OCI-LY7 (cell line): ENCODE data around the gene STK16.

ENCODE experiments used
- EZH2phosphoT487 ChIP-seq: fragments of 200-600 bp; sonication (generic); IDR thresholded peaks from 2 replicates; pipeline ENCODE4 v1.6.1; 2018; ENCODE audit warnings: low read depth, borderline replicate concordance, mild to moderate bottlenecking, mixed run types, antibody characterized with exemption, low read length, moderate library complexity, mixed read lengths
- TF ChIP-seq, protein P1 (sequence below): fragments of 200-600 bp; sonication (generic); conservative IDR thresholded peaks from 2 replicates; pipeline ENCODE4 v1.5.1; 2014; ENCODE audit warnings: mild to moderate bottlenecking, antibody characterized with exemption, low read length, moderate library complexity, mixed read lengths

DNA sequence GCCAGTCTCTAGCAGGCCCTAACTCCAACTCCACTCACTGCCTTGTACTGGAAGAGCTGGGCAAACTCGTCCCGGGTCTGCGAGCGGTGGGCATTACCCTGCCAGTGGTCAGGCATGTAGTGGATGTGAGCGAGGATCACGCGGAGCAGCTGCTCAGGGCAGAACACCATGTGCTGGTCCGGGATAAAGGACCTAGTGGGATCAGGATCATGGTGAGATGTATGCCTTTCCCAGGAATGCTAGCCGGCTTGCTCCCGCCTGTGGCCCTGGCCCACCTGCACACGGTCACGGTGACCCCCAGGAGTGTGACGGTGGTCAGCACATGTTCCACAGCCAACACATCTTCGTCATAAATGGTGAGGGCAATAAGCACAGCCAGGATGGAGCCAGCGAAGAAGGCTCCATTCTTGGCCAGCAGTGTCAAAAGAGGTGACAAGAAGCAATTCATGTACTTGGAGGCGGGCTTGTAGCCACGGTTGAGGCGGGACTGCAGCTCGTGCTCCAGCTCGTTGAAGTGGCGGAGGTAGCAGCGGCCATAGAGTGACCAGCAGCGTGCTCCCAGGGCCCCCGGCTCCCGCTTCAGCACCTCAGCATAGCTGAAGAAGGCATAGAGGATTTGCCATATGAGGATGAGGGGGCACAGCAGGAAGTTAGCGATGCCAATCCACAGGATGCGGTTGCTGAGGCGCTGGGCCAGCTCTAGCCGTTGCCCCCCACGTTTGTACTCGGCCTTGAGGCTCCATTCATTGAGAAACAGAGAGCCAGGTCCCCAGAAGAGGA is 21.3 kb upstream of the STK16 start:
- TF ChIP-seq, protein P1, sequence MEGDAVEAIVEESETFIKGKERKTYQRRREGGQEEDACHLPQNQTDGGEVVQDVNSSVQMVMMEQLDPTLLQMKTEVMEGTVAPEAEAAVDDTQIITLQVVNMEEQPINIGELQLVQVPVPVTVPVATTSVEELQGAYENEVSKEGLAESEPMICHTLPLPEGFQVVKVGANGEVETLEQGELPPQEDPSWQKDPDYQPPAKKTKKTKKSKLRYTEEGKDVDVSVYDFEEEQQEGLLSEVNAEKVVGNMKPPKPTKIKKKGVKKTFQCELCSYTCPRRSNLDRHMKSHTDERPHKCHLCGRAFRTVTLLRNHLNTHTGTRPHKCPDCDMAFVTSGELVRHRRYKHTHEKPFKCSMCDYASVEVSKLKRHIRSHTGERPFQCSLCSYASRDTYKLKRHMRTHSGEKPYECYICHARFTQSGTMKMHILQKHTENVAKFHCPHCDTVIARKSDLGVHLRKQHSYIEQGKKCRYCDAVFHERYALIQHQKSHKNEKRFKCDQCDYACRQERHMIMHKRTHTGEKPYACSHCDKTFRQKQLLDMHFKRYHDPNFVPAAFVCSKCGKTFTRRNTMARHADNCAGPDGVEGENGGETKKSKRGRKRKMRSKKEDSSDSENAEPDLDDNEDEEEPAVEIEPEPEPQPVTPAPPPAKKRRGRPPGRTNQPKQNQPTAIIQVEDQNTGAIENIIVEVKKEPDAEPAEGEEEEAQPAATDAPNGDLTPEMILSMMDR, result no peak
- no peak for TF ChIP-seq EZH2phosphoT487
